ENCODE measurements around the gene TMEM144.

Gene TMEM144

GRCh38 chr4:158302076-158302866 is 92.0 kb downstream of the TMEM144 start:
- DNase-seq = no peak

DNA sequence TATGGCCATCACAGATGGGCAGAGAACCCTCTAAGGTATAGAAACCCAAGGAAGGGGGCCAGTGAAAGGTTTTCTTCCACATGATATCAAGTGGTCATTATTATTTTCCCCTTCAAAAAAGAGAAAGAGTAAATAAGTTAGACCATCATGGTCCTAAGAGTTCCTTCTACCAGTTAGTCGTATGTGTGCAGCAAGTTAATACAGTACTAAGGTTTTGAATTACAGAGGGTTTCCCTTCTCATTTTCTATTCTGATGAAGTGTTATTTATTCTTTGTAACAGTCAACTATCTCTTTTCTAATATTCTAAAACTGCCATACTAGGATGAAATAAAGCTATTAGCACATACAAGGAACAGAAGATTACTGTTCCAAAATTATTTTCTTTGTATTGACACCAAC is 94.4 kb downstream of the TMEM144 start:
- DNase-seq = no peak

Data from activated CD4-positive, alpha-beta T cell treated with anti-CD3 and anti-CD28 coated beads, Interleukin-2, amount 50 U/mL, for 48 hours (primary cell).